ENCODE results near the gene MRPS33.
"Not testable (repeated sequence)": the region's sequence is repeated elsewhere in the genome, so short reads cannot be mapped to it uniquely, and the experiment has no call there.

The MRPS33 gene

DNA sequence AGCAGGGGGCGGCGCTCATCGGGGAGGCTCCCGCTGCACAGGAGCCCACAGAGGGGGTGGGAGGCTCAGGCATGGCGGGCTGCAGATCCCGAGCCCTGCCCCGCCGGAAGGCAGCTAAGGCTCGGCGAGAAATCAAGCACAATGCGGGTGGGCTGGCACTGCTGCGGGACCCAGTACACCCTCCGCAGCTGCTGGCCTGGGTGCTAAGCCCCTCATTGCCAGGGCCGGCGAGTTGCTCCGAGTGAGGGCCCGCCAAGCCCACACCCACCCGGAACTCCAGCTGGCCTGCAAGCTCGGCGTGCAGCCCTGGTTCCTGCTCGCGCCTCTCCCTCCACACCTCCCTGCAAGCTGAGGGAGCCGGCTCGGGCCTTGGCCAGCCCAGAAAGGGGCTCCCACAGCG lies 57.8 kb downstream of the MRPS33 start:
- not testable (repeated sequence) for DNase-seq (ENCODE audit: insufficient read length, low spot score); FAIRE-seq
